GM23338 (cell line): ENCODE results near the gene RYR1. TPM values are rescaled to one million over a fixed set of nuclear protein-coding genes. Genes with fewer than 3 reads are reported as not detected.

Experiments used
- ATAC-seq: fragments of 200-7000 bp; cut with Tn5 transposase; 3 replicates; pipeline ENCODE4 v1.9.1; 2020
- DNase-seq: peaks from one replicate; pipeline ENCODE4 v3.0.0-alpha.2; 2015; ENCODE audit warnings: low spot score
- H2AFZ ChIP-seq: fragments of 200-600 bp; sonication (generic); 2 replicates; pipeline ENCODE4 v1.8.0; 2016; ENCODE audit warnings: antibody characterized with exemption, mild to moderate bottlenecking, moderate library complexity
- H3F3A ChIP-seq: fragments of 200-600 bp; sonication (generic); replicated peaks from 2 replicates; pipeline ENCODE4 v1.8.0; 2017; ENCODE audit warnings: antibody characterized with exemption, mixed run types, low read depth
- H3K27ac ChIP-seq: fragments of 200-600 bp; sonication (generic); 2 replicates; pipeline ENCODE4 v1.6.1; 2016; ENCODE audit warnings: low read depth
- H3K27me3 ChIP-seq: fragments of 200-600 bp; sonication (generic); 2 replicates; pipeline ENCODE4 v1.8.0; 2016; ENCODE audit warnings: mild to moderate bottlenecking, mixed run types, moderate library complexity; ENCODE audit not compliant: insufficient read depth
- H3K36me3 ChIP-seq: fragments of 200-600 bp; sonication (generic); 2 replicates; pipeline ENCODE4 v1.8.0; 2016; ENCODE audit warnings: mild to moderate bottlenecking; ENCODE audit not compliant: insufficient read depth
- H3K4me1 ChIP-seq: fragments of 200-600 bp; sonication (generic); 2 replicates; pipeline ENCODE4 v1.8.0; 2016; ENCODE audit warnings: mild to moderate bottlenecking, moderate library complexity; ENCODE audit not compliant: insufficient read depth
- H3K4me2 ChIP-seq: fragments of 200-600 bp; sonication (generic); 2 replicates; pipeline ENCODE4 v1.7.1; 2017; ENCODE audit warnings: mixed run types
- H3K4me3 ChIP-seq: fragments of 200-600 bp; sonication (generic); 2 replicates; pipeline ENCODE4 v1.6.1; 2016; ENCODE audit warnings: mixed run types
- H3K79me2 ChIP-seq: fragments of 200-600 bp; sonication (generic); replicated peaks from 2 replicates; pipeline ENCODE4 v1.8.0; 2017; ENCODE audit warnings: mild to moderate bottlenecking; ENCODE audit not compliant: insufficient read depth
- H3K9me2 ChIP-seq: fragments of 200-600 bp; sonication (generic); 2 replicates; pipeline ENCODE4 v1.8.0; 2017; ENCODE audit not compliant: insufficient read depth
- H4K20me1 ChIP-seq: fragments of 200-600 bp; sonication (generic); replicated peaks from 2 replicates; pipeline ENCODE4 v1.8.0; 2017; ENCODE audit warnings: mild to moderate bottlenecking; ENCODE audit not compliant: insufficient read depth
- H3K27ac Mint-ChIP-seq: 2 replicates; pipeline ENCODE4 v1.8.0; 2020; ENCODE audit warnings: inconsistent platforms, mild to moderate bottlenecking, moderate library complexity, mixed read lengths
- H3K27me3 Mint-ChIP-seq: 3 replicates; pipeline ENCODE4 v1.8.0; 2022; ENCODE audit warnings: low read depth, mild to moderate bottlenecking, moderate library complexity, mixed read lengths, inconsistent platforms; ENCODE audit not compliant: insufficient read depth, poor library complexity
- H3K36me3 Mint-ChIP-seq: 3 replicates; pipeline ENCODE4 v1.8.0; 2021; ENCODE audit warnings: low read depth, mild to moderate bottlenecking, inconsistent platforms, moderate library complexity, mixed read lengths
- H3K4me1 Mint-ChIP-seq: 3 replicates; pipeline ENCODE4 v1.8.0; 2020; ENCODE audit warnings: mild to moderate bottlenecking, inconsistent platforms, mixed read lengths
- H3K4me3 Mint-ChIP-seq: 3 replicates; pipeline ENCODE4 v1.8.0; 2021; ENCODE audit warnings: moderate library complexity, mild to moderate bottlenecking, inconsistent platforms, mixed read lengths
- H3K9me3 Mint-ChIP-seq: 3 replicates; pipeline ENCODE4 v1.8.0; 2020; ENCODE audit warnings: moderate library complexity, mild to moderate bottlenecking, inconsistent platforms, mixed read lengths
- CREB1 ChIP-seq: fragments of 250-450 bp; sonication (Bioruptor Pico); IDR thresholded peaks from 2 replicates; pipeline ENCODE4 v1.5.0; 2020; ENCODE audit warnings: low read depth, mild to moderate bottlenecking, moderate library complexity
- EZH2 ChIP-seq: fragments of 200-600 bp; sonication (generic); IDR thresholded peaks from one replicate; pipeline ENCODE4 v1.8.0; 2017; ENCODE audit warnings: antibody characterized with exemption, mild to moderate bottlenecking, low read depth; ENCODE audit not compliant: unreplicated experiment
- EZH2phosphoT487 ChIP-seq: fragments of 200-600 bp; sonication (generic); IDR thresholded peaks from one replicate; pipeline ENCODE4 v1.8.1; 2018; ENCODE audit warnings: antibody characterized with exemption; ENCODE audit not compliant: unreplicated experiment
- JUNB ChIP-seq: IDR thresholded peaks from one replicate; pipeline ENCODE4 v1.6.1; 2016; ENCODE audit warnings: antibody characterized with exemption; ENCODE audit not compliant: unreplicated experiment
- NANOG ChIP-seq: IDR thresholded peaks from 2 replicates; pipeline ENCODE4 v1.6.1; 2016; ENCODE audit warnings: antibody characterized with exemption, borderline replicate concordance
- POLR2AphosphoS5 ChIP-seq: IDR thresholded peaks from 2 replicates; pipeline ENCODE4 v1.6.1; 2016; ENCODE audit warnings: antibody characterized with exemption, low read depth
- STAT1 ChIP-seq: IDR thresholded peaks from one replicate; pipeline ENCODE4 v1.6.1; 2016; ENCODE audit warnings: antibody characterized with exemption; ENCODE audit not compliant: unreplicated experiment
- ZNF114 ChIP-seq: fragments of 250-450 bp; sonication (Bioruptor Pico); IDR thresholded peaks from 2 replicates; pipeline ENCODE4 v1.5.0; 2020; ENCODE audit warnings: mild to moderate bottlenecking, moderate library complexity
- ZNF331 ChIP-seq: fragments of 250-450 bp; sonication (Bioruptor Pico); IDR thresholded peaks from 2 replicates; pipeline ENCODE4 v1.5.0; 2020; ENCODE audit warnings: low read depth, mild to moderate bottlenecking, moderate library complexity
- polyA plus RNA-seq: library from polyadenylated mRNA; unstranded; fragments of >200 nt; fragmentation: Nextera tagmentation; extraction: Ambion mirVana; gene quantifications from 2 replicates; pipeline ENCODE4 v1.2.1, GENCODE V29; 2016
- total RNA-seq: library from RNA; depleted of rRNA; stranded (reverse); fragments of >200 nt; shearing (Covaris generic); gene quantifications from 2 replicates; pipeline ENCODE4 v1.2.3, GENCODE V29; 2014
- TF ChIP-seq, protein P1 (sequence below): IDR thresholded peaks from one replicate; pipeline ENCODE4 v1.6.1; 2018; ENCODE audit warnings: antibody characterized with exemption; ENCODE audit not compliant: unreplicated experiment
- TF ChIP-seq, protein P2 (sequence below): IDR thresholded peaks from 2 replicates; pipeline ENCODE4 v1.6.1; 2016; ENCODE audit warnings: antibody characterized with exemption
- TF ChIP-seq, protein P3 (sequence below): fragments of 250-450 bp; sonication (Bioruptor Pico); IDR thresholded peaks from 2 replicates; pipeline ENCODE4 v1.5.0; 2020; ENCODE audit warnings: mild to moderate bottlenecking, moderate library complexity
- TF ChIP-seq, protein P4 (sequence below), 2 experiments: fragments of 200-600 bp in 1 of 2; sonication (generic) in 1 of 2; conservative IDR thresholded peaks; 2 replicates each; pipeline versions ENCODE4 v1.5.1 to v1.6.1; 2016 to 2017; ENCODE audit warnings: antibody characterized with exemption in 2 of 2, low read depth in 2 of 2, mild to moderate bottlenecking in 2 of 2, moderate library complexity in 1 of 2

Gene RYR1
- total and polyA plus RNA-seq, 2 experiments from 2014 or later: 4.0 to 26.7 TPM

DNA sequence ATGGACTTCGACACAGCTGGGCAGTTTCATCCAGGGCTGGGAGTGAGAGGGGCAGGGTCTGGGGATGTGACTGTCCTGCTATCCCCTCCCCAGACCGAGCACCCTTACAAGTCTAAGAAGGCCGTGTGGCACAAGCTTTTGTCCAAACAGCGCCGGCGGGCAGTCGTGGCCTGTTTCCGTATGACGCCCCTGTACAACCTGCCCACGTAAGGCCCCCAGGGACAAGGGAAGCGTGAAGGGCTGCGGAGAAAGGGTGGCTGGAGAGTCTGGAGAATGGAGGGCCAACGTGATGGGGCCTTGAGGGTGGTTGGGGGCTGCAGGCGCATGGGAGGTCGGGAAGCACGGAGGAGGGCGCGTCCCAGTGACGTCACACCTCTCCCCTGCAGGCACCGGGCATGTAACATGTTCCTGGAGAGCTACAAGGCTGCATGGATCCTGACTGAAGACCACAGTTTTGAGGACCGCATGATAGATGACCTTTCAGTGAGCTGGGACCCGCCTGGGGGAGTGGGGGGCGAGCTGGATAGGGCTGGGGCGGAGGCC is 94.8 kb downstream of the RYR1 start:
- ATAC-seq: no peak
- TF ChIP-seq STAT1 (no peak), EZH2 (no peak), EZH2phosphoT487 (no peak), CREB1 (no peak), NANOG (no peak), ZNF114 (no peak), JUNB (no peak), POLR2AphosphoS5 (no peak), ZNF331 (CRISPR knock-in tag) (no peak)
- TF ChIP-seq, protein P1, sequence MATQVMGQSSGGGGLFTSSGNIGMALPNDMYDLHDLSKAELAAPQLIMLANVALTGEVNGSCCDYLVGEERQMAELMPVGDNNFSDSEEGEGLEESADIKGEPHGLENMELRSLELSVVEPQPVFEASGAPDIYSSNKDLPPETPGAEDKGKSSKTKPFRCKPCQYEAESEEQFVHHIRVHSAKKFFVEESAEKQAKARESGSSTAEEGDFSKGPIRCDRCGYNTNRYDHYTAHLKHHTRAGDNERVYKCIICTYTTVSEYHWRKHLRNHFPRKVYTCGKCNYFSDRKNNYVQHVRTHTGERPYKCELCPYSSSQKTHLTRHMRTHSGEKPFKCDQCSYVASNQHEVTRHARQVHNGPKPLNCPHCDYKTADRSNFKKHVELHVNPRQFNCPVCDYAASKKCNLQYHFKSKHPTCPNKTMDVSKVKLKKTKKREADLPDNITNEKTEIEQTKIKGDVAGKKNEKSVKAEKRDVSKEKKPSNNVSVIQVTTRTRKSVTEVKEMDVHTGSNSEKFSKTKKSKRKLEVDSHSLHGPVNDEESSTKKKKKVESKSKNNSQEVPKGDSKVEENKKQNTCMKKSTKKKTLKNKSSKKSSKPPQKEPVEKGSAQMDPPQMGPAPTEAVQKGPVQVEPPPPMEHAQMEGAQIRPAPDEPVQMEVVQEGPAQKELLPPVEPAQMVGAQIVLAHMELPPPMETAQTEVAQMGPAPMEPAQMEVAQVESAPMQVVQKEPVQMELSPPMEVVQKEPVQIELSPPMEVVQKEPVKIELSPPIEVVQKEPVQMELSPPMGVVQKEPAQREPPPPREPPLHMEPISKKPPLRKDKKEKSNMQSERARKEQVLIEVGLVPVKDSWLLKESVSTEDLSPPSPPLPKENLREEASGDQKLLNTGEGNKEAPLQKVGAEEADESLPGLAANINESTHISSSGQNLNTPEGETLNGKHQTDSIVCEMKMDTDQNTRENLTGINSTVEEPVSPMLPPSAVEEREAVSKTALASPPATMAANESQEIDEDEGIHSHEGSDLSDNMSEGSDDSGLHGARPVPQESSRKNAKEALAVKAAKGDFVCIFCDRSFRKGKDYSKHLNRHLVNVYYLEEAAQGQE: no peak
- TF ChIP-seq, protein P2, sequence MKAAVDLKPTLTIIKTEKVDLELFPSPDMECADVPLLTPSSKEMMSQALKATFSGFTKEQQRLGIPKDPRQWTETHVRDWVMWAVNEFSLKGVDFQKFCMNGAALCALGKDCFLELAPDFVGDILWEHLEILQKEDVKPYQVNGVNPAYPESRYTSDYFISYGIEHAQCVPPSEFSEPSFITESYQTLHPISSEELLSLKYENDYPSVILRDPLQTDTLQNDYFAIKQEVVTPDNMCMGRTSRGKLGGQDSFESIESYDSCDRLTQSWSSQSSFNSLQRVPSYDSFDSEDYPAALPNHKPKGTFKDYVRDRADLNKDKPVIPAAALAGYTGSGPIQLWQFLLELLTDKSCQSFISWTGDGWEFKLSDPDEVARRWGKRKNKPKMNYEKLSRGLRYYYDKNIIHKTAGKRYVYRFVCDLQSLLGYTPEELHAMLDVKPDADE: no peak
- TF ChIP-seq, protein P3, sequence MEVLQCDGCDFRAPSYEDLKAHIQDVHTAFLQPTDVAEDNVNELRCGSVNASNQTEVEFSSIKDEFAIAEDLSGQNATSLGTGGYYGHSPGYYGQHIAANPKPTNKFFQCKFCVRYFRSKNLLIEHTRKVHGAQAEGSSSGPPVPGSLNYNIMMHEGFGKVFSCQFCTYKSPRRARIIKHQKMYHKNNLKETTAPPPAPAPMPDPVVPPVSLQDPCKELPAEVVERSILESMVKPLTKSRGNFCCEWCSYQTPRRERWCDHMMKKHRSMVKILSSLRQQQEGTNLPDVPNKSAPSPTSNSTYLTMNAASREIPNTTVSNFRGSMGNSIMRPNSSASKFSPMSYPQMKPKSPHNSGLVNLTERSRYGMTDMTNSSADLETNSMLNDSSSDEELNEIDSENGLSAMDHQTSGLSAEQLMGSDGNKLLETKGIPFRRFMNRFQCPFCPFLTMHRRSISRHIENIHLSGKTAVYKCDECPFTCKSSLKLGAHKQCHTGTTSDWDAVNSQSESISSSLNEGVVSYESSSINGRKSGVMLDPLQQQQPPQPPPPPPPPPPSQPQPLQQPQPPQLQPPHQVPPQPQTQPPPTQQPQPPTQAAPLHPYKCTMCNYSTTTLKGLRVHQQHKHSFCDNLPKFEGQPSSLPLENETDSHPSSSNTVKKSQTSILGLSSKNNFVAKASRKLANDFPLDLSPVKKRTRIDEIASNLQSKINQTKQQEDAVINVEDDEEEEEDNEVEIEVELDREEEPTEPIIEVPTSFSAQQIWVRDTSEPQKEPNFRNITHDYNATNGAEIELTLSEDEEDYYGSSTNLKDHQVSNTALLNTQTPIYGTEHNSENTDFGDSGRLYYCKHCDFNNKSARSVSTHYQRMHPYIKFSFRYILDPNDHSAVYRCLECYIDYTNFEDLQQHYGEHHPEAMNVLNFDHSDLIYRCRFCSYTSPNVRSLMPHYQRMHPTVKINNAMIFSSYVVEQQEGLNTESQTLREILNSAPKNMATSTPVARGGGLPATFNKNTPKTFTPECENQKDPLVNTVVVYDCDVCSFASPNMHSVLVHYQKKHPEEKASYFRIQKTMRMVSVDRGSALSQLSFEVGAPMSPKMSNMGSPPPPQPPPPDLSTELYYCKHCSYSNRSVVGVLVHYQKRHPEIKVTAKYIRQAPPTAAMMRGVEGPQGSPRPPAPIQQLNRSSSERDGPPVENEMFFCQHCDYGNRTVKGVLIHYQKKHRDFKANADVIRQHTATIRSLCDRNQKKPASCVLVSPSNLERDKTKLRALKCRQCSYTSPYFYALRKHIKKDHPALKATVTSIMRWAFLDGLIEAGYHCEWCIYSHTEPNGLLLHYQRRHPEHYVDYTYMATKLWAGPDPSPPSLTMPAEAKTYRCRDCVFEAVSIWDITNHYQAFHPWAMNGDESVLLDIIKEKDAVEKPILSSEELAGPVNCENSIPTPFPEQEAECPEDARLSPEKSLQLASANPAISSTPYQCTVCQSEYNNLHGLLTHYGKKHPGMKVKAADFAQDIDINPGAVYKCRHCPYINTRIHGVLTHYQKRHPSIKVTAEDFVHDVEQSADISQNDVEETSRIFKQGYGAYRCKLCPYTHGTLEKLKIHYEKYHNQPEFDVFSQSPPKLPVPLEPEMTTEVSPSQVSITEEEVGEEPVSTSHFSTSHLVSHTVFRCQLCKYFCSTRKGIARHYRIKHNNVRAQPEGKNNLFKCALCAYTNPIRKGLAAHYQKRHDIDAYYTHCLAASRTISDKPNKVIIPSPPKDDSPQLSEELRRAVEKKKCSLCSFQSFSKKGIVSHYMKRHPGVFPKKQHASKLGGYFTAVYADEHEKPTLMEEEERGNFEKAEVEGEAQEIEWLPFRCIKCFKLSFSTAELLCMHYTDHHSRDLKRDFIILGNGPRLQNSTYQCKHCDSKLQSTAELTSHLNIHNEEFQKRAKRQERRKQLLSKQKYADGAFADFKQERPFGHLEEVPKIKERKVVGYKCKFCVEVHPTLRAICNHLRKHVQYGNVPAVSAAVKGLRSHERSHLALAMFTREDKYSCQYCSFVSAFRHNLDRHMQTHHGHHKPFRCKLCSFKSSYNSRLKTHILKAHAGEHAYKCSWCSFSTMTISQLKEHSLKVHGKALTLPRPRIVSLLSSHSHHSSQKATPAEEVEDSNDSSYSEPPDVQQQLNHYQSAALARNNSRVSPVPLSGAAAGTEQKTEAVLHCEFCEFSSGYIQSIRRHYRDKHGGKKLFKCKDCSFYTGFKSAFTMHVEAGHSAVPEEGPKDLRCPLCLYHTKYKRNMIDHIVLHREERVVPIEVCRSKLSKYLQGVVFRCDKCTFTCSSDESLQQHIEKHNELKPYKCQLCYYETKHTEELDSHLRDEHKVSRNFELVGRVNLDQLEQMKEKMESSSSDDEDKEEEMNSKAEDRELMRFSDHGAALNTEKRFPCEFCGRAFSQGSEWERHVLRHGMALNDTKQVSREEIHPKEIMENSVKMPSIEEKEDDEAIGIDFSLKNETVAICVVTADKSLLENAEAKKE: no peak
- TF ChIP-seq, protein P4, sequence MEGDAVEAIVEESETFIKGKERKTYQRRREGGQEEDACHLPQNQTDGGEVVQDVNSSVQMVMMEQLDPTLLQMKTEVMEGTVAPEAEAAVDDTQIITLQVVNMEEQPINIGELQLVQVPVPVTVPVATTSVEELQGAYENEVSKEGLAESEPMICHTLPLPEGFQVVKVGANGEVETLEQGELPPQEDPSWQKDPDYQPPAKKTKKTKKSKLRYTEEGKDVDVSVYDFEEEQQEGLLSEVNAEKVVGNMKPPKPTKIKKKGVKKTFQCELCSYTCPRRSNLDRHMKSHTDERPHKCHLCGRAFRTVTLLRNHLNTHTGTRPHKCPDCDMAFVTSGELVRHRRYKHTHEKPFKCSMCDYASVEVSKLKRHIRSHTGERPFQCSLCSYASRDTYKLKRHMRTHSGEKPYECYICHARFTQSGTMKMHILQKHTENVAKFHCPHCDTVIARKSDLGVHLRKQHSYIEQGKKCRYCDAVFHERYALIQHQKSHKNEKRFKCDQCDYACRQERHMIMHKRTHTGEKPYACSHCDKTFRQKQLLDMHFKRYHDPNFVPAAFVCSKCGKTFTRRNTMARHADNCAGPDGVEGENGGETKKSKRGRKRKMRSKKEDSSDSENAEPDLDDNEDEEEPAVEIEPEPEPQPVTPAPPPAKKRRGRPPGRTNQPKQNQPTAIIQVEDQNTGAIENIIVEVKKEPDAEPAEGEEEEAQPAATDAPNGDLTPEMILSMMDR (conservative IDR thresholded peaks at IDR 0.05; ENCODE audit: low read depth in 2 of 2): no peak
- Histone ChIP-seq H3F3A (no peaks in the 10 kb centered on the region), H3K36me3 (0 out of 2 replicates have a peak, but pooled peaks cover 6% of the 10 kb centered on the region), H2AFZ (no peak overlapping the region), H3K4me1 (no peaks in the 10 kb centered on the region), H3K9me2 (no peaks in the 10 kb centered on the region), H3K4me3 (no peak overlapping the region), H3K79me2 (no peaks in the 10 kb centered on the region), H3K4me2 (no peak overlapping the region), H3K27me3 (no peaks in the 10 kb centered on the region), H3K27ac (no peak overlapping the region), H4K20me1 (no peaks in the 10 kb centered on the region)
- Mint-ChIP-seq H3K36me3 (peaks cover 54% of the 10 kb centered on the region), H3K4me3 (no peak overlapping the region), H3K4me1 (no peaks in the 10 kb centered on the region), H3K27me3 (peaks cover 10% of the 10 kb centered on the region), H3K9me3 (peaks cover 4% of the 10 kb centered on the region; the same call in 1 of the 3 replicates), H3K27ac (no peak overlapping the region; the same call in 1 of the 2 replicates)
- DNase-seq: no peak
